OCI-LY1 (cell line): ENCODE data around the gene STAMBPL1.

Experiments used
- H2AFZ ChIP-seq: fragments of 200-600 bp; sonication (generic), shearing (Covaris generic); 2 replicates; pipeline ENCODE4 v1.6.0; 2014; ENCODE audit warnings: antibody characterized with exemption, mild to moderate bottlenecking, low read length
- H3F3A ChIP-seq: fragments of 200-600 bp; sonication (generic), shearing (Covaris generic); 2 replicates; pipeline ENCODE4 v1.6.0; 2014; ENCODE audit warnings: mild to moderate bottlenecking, antibody characterized with exemption, low read length, moderate library complexity; ENCODE audit not compliant: insufficient read depth
- H3K27ac ChIP-seq: fragments of 200-600 bp; sonication (generic); 2 replicates; pipeline ENCODE4 v1.5.1; 2014; ENCODE audit warnings: low read length, mixed run types, mild to moderate bottlenecking, low read depth; ENCODE audit not compliant: poor library complexity, severe bottlenecking
- H3K27me3 ChIP-seq: fragments of 200-600 bp; sonication (generic); 2 replicates; pipeline ENCODE4 v1.6.0; 2014; ENCODE audit warnings: antibody characterized with exemption, mild to moderate bottlenecking, low read length, moderate library complexity; ENCODE audit not compliant: insufficient read depth
- H3K36me3 ChIP-seq: fragments of 200-600 bp; sonication (generic); 2 replicates; pipeline ENCODE4 v1.6.1; 2014; ENCODE audit warnings: mild to moderate bottlenecking, antibody characterized with exemption, low read length, moderate library complexity, mixed read lengths; ENCODE audit not compliant: insufficient read depth
- H3K4me1 ChIP-seq: fragments of 200-600 bp; sonication (generic); 2 replicates; pipeline ENCODE4 v1.5.1; 2014; ENCODE audit warnings: mild to moderate bottlenecking, low read length, moderate library complexity; ENCODE audit not compliant: insufficient read depth, severe bottlenecking
- H3K4me2 ChIP-seq: fragments of 200-600 bp; sonication (generic), shearing (Covaris generic); 2 replicates; pipeline ENCODE4 v1.6.1; 2014; ENCODE audit warnings: low read length
- H3K4me3 ChIP-seq: fragments of 200-600 bp; sonication (generic); 2 replicates; pipeline ENCODE4 v1.5.1; 2014; ENCODE audit warnings: low read length, low read depth, mild to moderate bottlenecking, mixed read lengths; ENCODE audit not compliant: poor library complexity, severe bottlenecking
- H3K79me2 ChIP-seq: fragments of 200-600 bp; shearing (Covaris generic); 2 replicates; pipeline ENCODE4 v1.6.1; 2016; ENCODE audit warnings: mixed run types, low read length, mixed read lengths; ENCODE audit not compliant: insufficient read depth
- H3K9ac ChIP-seq: fragments of 200-600 bp; sonication (generic), shearing (Covaris generic); 2 replicates; pipeline ENCODE4 v1.6.1; 2014; ENCODE audit warnings: mild to moderate bottlenecking, low read length, mixed read lengths
- H3K9me2 ChIP-seq: fragments of 200-600 bp; sonication (generic), shearing (Covaris generic); 2 replicates; pipeline ENCODE4 v1.6.1; 2014; ENCODE audit warnings: low read depth, mild to moderate bottlenecking, low read length, mixed read lengths
- H3K9me3 ChIP-seq: fragments of 200-600 bp; shearing (Covaris generic); 2 replicates; pipeline ENCODE4 v1.6.1; 2014; ENCODE audit warnings: low read length, mixed read lengths
- H4K20me1 ChIP-seq: fragments of 200-600 bp; sonication (generic), shearing (Covaris generic); 2 replicates; pipeline ENCODE4 v1.6.0; 2016; ENCODE audit warnings: mild to moderate bottlenecking, low read length; ENCODE audit not compliant: insufficient read depth
- CTCF ChIP-seq: fragments of 200-600 bp; sonication (generic), shearing (Covaris generic); IDR thresholded peaks from 2 replicates; pipeline ENCODE4 v1.5.1; 2017; ENCODE audit warnings: mild to moderate bottlenecking, antibody characterized with exemption, low read length, moderate library complexity, mixed read lengths
- EZH2 ChIP-seq: fragments of 200-600 bp; sonication (generic), shearing (Covaris generic); IDR thresholded peaks from 2 replicates; pipeline ENCODE4 v1.8.0; 2017; ENCODE audit warnings: borderline replicate concordance, mixed run types, mild to moderate bottlenecking, antibody characterized with exemption, low read length, moderate library complexity, mixed read lengths

The STAMBPL1 gene

DNA sequence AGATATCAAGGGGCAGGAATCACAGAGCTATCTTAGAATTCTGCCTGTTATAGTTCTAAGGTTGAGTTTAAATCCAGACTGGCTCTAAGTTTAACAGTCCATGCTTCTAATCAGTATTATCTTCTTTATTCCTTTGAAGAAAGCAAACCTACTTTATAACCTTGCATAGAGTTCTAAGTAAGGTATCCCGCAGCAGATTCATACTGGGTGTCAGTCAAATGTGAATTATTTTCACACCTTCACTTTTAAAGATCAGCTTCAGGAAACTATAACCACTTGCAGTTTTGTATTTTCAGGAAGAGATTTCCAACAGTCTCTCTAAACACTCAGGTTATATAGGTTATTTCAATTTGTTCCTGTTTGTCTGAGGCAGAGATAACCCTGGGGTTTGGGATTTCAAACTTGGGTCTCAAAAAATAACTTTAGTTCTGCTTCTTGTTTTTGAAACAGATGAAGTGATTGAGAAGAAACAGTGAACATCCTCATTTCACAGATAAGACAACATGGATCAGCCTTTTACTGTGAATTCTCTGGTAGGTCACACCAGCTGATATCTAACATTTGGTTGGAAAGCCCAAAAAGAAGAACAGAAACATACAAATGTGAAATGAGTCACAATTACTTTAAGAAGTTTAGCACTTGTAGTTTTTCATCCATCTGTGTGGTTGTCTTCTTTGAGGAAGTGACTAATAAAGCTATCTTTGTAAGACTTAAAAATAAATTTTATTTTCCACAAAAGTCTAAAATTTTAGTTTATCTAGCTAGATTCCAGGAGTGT, 21.4 kb downstream of the STAMBPL1 start:
- Histone ChIP-seq H4K20me1 (no peaks in the 10 kb centered on the region), H3K4me2 (no peak overlapping the region), H3K27ac (no peak overlapping the region), H3K9ac (no peak overlapping the region), H2AFZ (no peak overlapping the region), H3K9me3 (no peaks in the 10 kb centered on the region), H3K4me1 (peaks cover 17% of the 10 kb centered on the region), H3K9me2 (no peaks in the 10 kb centered on the region), H3K4me3 (no peak overlapping the region), H3K36me3 (peaks cover 17% of the 10 kb centered on the region), H3K27me3 (no peaks in the 10 kb centered on the region), H3K79me2 (no peaks in the 10 kb centered on the region), H3F3A (no peaks in the 10 kb centered on the region)
- TF ChIP-seq EZH2 (no peak), CTCF (no peak)

DNA sequence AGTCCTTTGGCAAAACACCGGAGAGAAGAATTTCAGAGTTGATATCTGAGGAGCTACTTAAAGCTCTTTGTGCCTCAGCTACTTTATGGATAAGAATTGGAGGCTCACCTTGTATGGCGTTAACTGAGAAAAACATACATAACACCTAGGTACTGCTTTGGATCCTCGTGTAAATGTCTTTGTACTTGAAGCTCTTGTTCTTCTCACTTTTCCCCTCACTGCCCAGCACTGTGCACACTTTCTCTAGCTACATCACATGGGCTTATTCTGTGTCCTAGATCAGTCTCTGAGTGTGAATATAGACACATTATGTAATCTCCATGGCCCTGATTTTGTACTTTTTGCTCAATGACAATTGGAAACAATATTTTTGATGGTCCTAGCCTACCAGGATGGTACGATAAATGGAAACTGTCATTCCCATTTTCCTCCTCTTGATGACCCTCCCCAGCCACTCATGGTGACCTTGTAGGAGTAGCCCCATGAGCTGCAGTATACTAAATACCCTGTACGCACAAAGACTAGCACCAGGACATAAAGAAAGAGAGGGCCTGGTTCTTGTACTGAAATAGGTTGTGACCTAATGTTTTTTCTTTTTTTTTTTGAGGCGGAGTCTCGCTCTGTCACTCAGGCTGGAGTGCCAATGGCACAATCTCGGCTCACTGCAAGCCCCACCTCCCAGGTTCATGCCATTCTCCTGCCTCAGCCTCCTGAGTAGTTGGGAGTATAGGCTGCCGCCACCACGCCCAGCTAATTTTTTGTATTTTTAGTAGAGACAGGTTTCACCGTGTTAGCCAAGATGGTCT, 22.1 kb downstream of the STAMBPL1 start:
- Histone ChIP-seq H3K4me2 (no peak overlapping the region), H3K27me3 (no peaks in the 10 kb centered on the region), H3K27ac (no peak overlapping the region), H3K4me1 (peaks cover 15% of the 10 kb centered on the region), H3K9me2 (no peaks in the 10 kb centered on the region), H3F3A (no peaks in the 10 kb centered on the region), H3K4me3 (no peak overlapping the region), H3K79me2 (no peaks in the 10 kb centered on the region), H3K36me3 (peaks cover 17% of the 10 kb centered on the region), H3K9me3 (no peaks in the 10 kb centered on the region), H2AFZ (no peak overlapping the region), H4K20me1 (no peaks in the 10 kb centered on the region), H3K9ac (no peak overlapping the region)
- TF ChIP-seq EZH2: no peak
- no peak for TF ChIP-seq CTCF

DNA sequence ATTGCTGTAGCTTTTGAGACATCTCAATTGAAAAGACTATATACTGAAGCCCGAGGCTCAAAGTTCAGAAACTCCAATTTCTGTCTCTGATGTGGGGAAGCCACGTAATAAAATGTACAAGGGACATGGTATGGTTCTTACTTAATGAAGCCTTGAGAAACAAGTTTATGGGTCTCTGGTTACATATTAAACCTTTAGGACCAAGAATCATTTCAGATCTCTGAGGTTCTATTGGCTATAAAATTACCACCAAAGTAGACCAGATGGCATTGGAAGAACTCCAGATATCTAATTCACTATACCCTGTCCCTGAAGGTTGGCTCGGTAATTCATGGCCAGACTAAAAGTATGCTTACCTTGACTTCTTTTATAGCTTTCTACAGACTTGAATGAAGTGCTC, 23.7 kb downstream of the STAMBPL1 start:
- Histone ChIP-seq H3K27ac (no peak overlapping the region), H4K20me1 (no peaks in the 10 kb centered on the region), H3K9ac (no peak overlapping the region), H3K4me1 (peaks cover 10% of the 10 kb centered on the region), H3F3A (no peaks in the 10 kb centered on the region), H3K4me3 (no peak overlapping the region), H3K79me2 (no peaks in the 10 kb centered on the region), H3K27me3 (no peaks in the 10 kb centered on the region), H3K4me2 (no peak overlapping the region), H3K36me3 (peaks cover 20% of the 10 kb centered on the region), H3K9me2 (no peaks in the 10 kb centered on the region), H2AFZ (no peak overlapping the region), H3K9me3 (no peaks in the 10 kb centered on the region)
- TF ChIP-seq CTCF (no peak), EZH2 (no peak)
